Stimulated activated CD8-positive, alpha-beta memory T cell treated with anti-CD3 and anti-CD28 coated beads, Interleukin-12 subunit alpha, Interleukin-12 subunit beta, amount 100 ng/mL, for 24 hours (primary cell): Measurements from ENCODE around the gene NAPG.
"Not testable (repeated sequence)": the region's sequence is repeated elsewhere in the genome, so short reads cannot be mapped to it uniquely, and the experiment has no call there.

Source experiments
- DNase-seq: peaks from one replicate; pipeline ENCODE4 v3.0.0-alpha.2; 2020; ENCODE audit errors: extremely low read depth

The NAPG gene

GRCh38 chr18:10514601-10515000, 11.2 kb upstream of the NAPG start:
- DNase-seq: no peak

- DNase-seq: no peak
These were observed 10.4 kb upstream of the NAPG start for GRCh38 chr18:10515456-10515855.

- no peak for DNase-seq
These were observed 9.7 kb upstream of the NAPG start for GRCh38 chr18:10516078-10516477.

- no peak for DNase-seq
These were observed 7.1 kb upstream of the NAPG start for GRCh38 chr18:10518595-10519255.

GRCh38 chr18:10519366-10519765, 6.5 kb upstream of the NAPG start:
- DNase-seq: no peak

- no peak for DNase-seq
These were observed 5.6 kb upstream of the NAPG start for GRCh38 chr18:10519999-10520935.

GRCh38 chr18:10521566-10521965, 4.3 kb upstream of the NAPG start:
- no peak for DNase-seq

GRCh38 chr18:10522574-10522973, 3.3 kb upstream of the NAPG start:
- no peak for DNase-seq

GRCh38 chr18:10523544-10523943, 2.3 kb upstream of the NAPG start:
- DNase-seq: no peak

- no peak for DNase-seq
These were observed 1.1 kb upstream of the NAPG start for GRCh38 chr18:10524507-10525370.

GRCh38 chr18:10525371-10525691, 496 bp upstream of the NAPG start:
- DNase-seq: no peak

GRCh38 chr18:10526561-10526949, 728 bp downstream of the NAPG start:
- no peak for DNase-seq

- DNase-seq: no peak
These were observed 2.6 kb downstream of the NAPG start for GRCh38 chr18:10528439-10528838.

- no peak for DNase-seq
These were observed 4.2 kb downstream of the NAPG start for GRCh38 chr18:10530002-10530401.

- no peak for DNase-seq
These were observed 5.0 kb downstream of the NAPG start for GRCh38 chr18:10530852-10531251.

- DNase-seq: no peak
These were observed 7.3 kb downstream of the NAPG start for GRCh38 chr18:10533111-10533510.

- no peak for DNase-seq
These were observed 10.5 kb downstream of the NAPG start for GRCh38 chr18:10536280-10536679.

- no peak for DNase-seq
These were observed 11.9 kb downstream of the NAPG start for GRCh38 chr18:10537765-10538164.

- not testable (repeated sequence) for DNase-seq
These were observed 13.3 kb downstream of the NAPG start for GRCh38 chr18:10539124-10539523.

GRCh38 chr18:10543277-10543676, 17.4 kb downstream of the NAPG start:
- DNase-seq: no peak

GRCh38 chr18:10544093-10544748, 18.4 kb downstream of the NAPG start:
- no peak for DNase-seq
